ENCODE measurements around the gene HDAC1.

DNA sequence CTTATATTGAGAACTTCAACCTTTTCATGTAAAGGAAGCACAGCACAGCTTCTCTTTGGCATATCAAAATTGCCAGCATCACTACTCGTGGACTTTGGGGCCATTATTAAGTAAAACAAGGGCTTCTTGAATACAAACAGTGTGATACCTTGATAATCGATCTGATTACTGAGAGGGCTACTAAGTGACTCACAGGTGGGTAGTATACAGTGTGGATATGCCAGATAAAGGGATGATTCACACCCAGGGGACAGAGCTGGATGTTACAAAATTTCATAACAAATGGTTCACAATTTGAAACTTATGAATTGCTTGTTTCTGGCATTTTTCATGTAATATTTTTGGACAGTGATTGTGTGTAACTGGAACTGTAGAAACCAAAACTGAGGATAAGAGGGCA, 15.4 kb downstream of the HDAC1 start:
- TF ChIP-seq, protein P1, sequence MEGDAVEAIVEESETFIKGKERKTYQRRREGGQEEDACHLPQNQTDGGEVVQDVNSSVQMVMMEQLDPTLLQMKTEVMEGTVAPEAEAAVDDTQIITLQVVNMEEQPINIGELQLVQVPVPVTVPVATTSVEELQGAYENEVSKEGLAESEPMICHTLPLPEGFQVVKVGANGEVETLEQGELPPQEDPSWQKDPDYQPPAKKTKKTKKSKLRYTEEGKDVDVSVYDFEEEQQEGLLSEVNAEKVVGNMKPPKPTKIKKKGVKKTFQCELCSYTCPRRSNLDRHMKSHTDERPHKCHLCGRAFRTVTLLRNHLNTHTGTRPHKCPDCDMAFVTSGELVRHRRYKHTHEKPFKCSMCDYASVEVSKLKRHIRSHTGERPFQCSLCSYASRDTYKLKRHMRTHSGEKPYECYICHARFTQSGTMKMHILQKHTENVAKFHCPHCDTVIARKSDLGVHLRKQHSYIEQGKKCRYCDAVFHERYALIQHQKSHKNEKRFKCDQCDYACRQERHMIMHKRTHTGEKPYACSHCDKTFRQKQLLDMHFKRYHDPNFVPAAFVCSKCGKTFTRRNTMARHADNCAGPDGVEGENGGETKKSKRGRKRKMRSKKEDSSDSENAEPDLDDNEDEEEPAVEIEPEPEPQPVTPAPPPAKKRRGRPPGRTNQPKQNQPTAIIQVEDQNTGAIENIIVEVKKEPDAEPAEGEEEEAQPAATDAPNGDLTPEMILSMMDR (conservative IDR thresholded peaks at IDR 0.05 in 1 of 2, IDR thresholded peaks at IDR 0.05 in 1 of 2; ENCODE audit: low read depth in 1 of 2, low read length in 2 of 2): no peak
- TF ChIP-seq EZH2 (IDR thresholded peaks at IDR 0.05; ENCODE audit: low read length, missing control alignments): no peak

Measured in fibroblast of lung (primary cell).